BLaER1 treated with 17β-estradiol and CSF1 and Interleukin-3, amounts not matched to agents 10 nM and 100 nM (cell line): ENCODE data around the gene GRXCR1.

Experiments
- H3K27ac ChIP-seq, 11 experiments: shearing (Covaris generic); formaldehyde crosslinking; 2 replicates each; pipeline ENCODE4 v1.8.1; 2022
- H3K27me3 ChIP-seq, 11 experiments: shearing (Covaris generic); formaldehyde crosslinking; 2 replicates each; pipeline ENCODE4 v1.8.1; 2022
- H3K36me3 ChIP-seq, 11 experiments: shearing (Covaris generic); formaldehyde crosslinking; 2 replicates each; pipeline ENCODE4 v1.8.1; 2022
- H3K4me1 ChIP-seq, 10 experiments: shearing (Covaris generic); formaldehyde crosslinking; 2 replicates each; pipeline ENCODE4 v1.8.1; 2022
- H3K4me2 ChIP-seq, 11 experiments: shearing (Covaris generic); formaldehyde crosslinking; 2 replicates each; pipeline ENCODE4 v1.8.1; 2022
- H3K4me3 ChIP-seq, 10 experiments: shearing (Covaris generic); formaldehyde crosslinking; 2 replicates each; pipeline ENCODE4 v1.8.1; 2022
- H3K9ac ChIP-seq, 11 experiments: shearing (Covaris generic); formaldehyde crosslinking; 2 replicates each; pipeline ENCODE4 v1.8.1; 2022
- H3K9me3 ChIP-seq, 11 experiments: shearing (Covaris generic); formaldehyde crosslinking; replicated peaks in 1 of 11; 2 replicates each; pipeline ENCODE4 v1.8.1; 2022
- H4K20me1 ChIP-seq, 11 experiments: shearing (Covaris generic); formaldehyde crosslinking; 2 replicates each; pipeline ENCODE4 v1.8.1; 2022
- Cebpa-rat ChIP-seq, 11 experiments: shearing (Covaris generic); IDR thresholded peaks; 2 replicates each; pipeline ENCODE4 v1.8.1; 2022

The GRXCR1 gene

DNA sequence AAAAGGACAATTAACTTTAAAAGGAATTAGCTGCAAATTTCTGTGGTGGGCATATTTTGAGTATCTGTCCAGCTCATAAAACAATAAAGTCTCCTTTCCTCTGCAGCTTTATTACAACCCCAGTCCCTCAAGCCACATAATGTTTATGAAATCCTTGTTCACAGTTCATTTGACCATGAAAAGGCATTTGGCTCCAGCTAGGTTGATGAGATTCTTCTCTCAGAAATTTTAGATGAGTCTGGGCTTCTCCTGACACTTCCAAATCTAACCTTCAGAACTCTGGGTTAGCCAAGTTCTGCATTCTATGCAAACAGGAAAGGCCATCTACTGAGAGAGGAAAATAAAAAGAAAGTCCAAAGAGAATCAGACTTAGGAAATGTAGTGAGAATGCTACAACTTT lies 156.8 kb downstream of the GRXCR1 start:
- H3K27ac ChIP-seq: no peak overlapping the region
- no peak overlapping the region for H3K9ac ChIP-seq
- no peaks in the 10 kb centered on the region; a peak in 1 of 22 replicates for H3K9me3 ChIP-seq
- no peaks in the 10 kb centered on the region for H3K36me3 ChIP-seq
- H3K27me3 ChIP-seq: no peaks in the 10 kb centered on the region
- peaks cover 0 to 30% (median 24%) of the 10 kb centered on the region in 10 experiments; a peak in 15 of 20 replicates for H3K4me1 ChIP-seq
- no peaks in the 10 kb centered on the region for H4K20me1 ChIP-seq
- TF ChIP-seq Cebpa-rat (IDR thresholded peaks at IDR 0.05): no peak
- H3K4me3 ChIP-seq: no peak overlapping the region
- peak overlapping the region in 7 of 11 experiments; percentile 11 to 67 (median 30); a peak in 11 of 22 replicates for H3K4me2 ChIP-seq

DNA sequence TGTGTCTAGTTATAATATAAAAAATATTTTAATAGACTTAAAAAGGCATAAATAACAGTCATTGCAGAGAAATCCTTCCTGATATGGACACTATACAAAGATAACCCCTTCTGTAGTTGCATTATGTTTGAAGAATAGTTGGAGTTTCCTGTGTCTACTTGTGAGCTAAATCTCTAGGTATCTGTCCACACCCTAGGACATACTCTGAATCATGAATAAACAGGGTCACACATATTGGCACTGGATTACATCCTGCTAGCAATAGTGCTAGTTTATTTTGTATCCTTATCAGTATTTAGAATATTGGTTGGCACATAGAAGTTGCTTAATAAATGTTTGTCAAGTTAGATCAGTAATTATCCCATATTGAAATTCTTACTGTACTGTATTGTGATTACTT lies 173.9 kb downstream of the GRXCR1 start:
- no peak overlapping the region for H3K9ac ChIP-seq
- H3K9me3 ChIP-seq: no peaks in the 10 kb centered on the region
- no peak overlapping the region for H3K4me3 ChIP-seq
- H3K4me2 ChIP-seq: no peak overlapping the region
- H3K27me3 ChIP-seq: no peaks in the 10 kb centered on the region
- no peaks in the 10 kb centered on the region for H3K36me3 ChIP-seq
- TF ChIP-seq Cebpa-rat (IDR thresholded peaks at IDR 0.05): no peak
- no peaks in the 10 kb centered on the region for H4K20me1 ChIP-seq
- H3K27ac ChIP-seq: no peak overlapping the region
- no peaks in the 10 kb centered on the region for H3K4me1 ChIP-seq

- H3K36me3 ChIP-seq: no peaks in the 10 kb centered on the region
- peaks cover 5 to 19% (median 11%) of the 10 kb centered on the region in 11 experiments; a peak in 21 of 22 replicates for H3K9me3 ChIP-seq
- no peak overlapping the region for H3K4me3 ChIP-seq
- H3K4me1 ChIP-seq: no peaks in the 10 kb centered on the region
- no peaks in the 10 kb centered on the region for H3K27me3 ChIP-seq
- TF ChIP-seq Cebpa-rat (IDR thresholded peaks at IDR 0.05): no peak
- H4K20me1 ChIP-seq: no peaks in the 10 kb centered on the region
- H3K27ac ChIP-seq: no peak overlapping the region
- H3K4me2 ChIP-seq: no peak overlapping the region
- H3K9ac ChIP-seq: no peak overlapping the region
Measured at GRCh38 chr4:43071069-43071468, 178.6 kb downstream of the GRXCR1 start.
